SK-N-SH (cell line): ENCODE results near the gene TSSK2. TPM values are rescaled to one million over a fixed set of nuclear protein-coding genes. Genes with fewer than 3 reads are reported as not detected.

Source experiments
- CTCF ChIA-PET: fragments of 300-600, 350-600 bp; formaldehyde crosslinking; extraction: SDS; loops from one replicate; lab custom pipeline; 2021; lab: Yijun Ruan, JAX
- POLR2A ChIA-PET: fragments of 350-600 bp; sonication (Branson Sonifier 250); formaldehyde crosslinking; extraction: SDS; loops from one replicate; lab custom pipeline; 2020; ENCODE audit warnings: antibody characterized with exemption, inconsistent platforms; lab: Yijun Ruan, JAX
- DNase-seq: peaks from one replicate; pipeline ENCODE4 v3.0.0; 2012
- H2AFZ ChIP-seq: fragments of 200-600 bp; sonication (generic); 2 replicates; pipeline ENCODE4 v1.8.1; 2016; ENCODE audit warnings: antibody characterized with exemption, mild to moderate bottlenecking, low read depth
- H3F3A ChIP-seq: fragments of 200-600 bp; sonication (generic); replicated peaks from 2 replicates; pipeline ENCODE3; 2016; ENCODE audit warnings: antibody characterized with exemption, mild to moderate bottlenecking; ENCODE audit not compliant: insufficient read depth
- H3K27ac ChIP-seq, 2 experiments: fragments of 200-500 bp in 1 of 2; fragments of 200-600 bp in 1 of 2; sonication (Bioruptor generic) in 1 of 2; sonication (generic), shearing (Covaris generic) in 1 of 2; 2 replicates each; pipeline versions ENCODE4 v1.5.1 to v1.6.1; 2014 to 2016; ENCODE audit warnings: low read depth in 2 of 2, inconsistent platforms in 1 of 2, low read length in 1 of 2, mild to moderate bottlenecking in 1 of 2, mixed read lengths in 1 of 2
- H3K27me3 ChIP-seq: fragments of 200-600 bp; sonication (generic), shearing (Covaris generic); 2 replicates; pipeline ENCODE4 v1.6.1; 2016; ENCODE audit warnings: mixed run types; ENCODE audit not compliant: insufficient read depth
- H3K36me3 ChIP-seq, 2 experiments: fragments of 200-500 bp in 1 of 2; fragments of 200-600 bp in 1 of 2; sonication (Bioruptor generic) in 1 of 2; sonication (generic) in 1 of 2; replicated peaks in 1 of 2; 2 replicates each; pipeline versions ENCODE3 to v1.5.1; 2014 to 2016; ENCODE audit warnings: low read length in 1 of 2, mild to moderate bottlenecking in 1 of 2; ENCODE audit not compliant: insufficient read depth in 2 of 2, control insufficient read depth in 1 of 2
- H3K4me1 ChIP-seq, 2 experiments: fragments of 200-500 bp in 1 of 2; fragments of 200-600 bp in 1 of 2; sonication (Bioruptor generic) in 1 of 2; sonication (generic), shearing (Covaris generic) in 1 of 2; 2 replicates each; pipeline versions ENCODE4 v1.5.1 to v1.6.1; 2014 to 2016; ENCODE audit warnings: low read depth in 1 of 2, low read length in 1 of 2, mixed run types in 1 of 2; ENCODE audit not compliant: insufficient read depth in 2 of 2, control insufficient read depth in 1 of 2
- H3K4me2 ChIP-seq: fragments of 200-600 bp; sonication (generic), shearing (Covaris generic); 2 replicates; pipeline ENCODE4 v1.6.1; 2017; ENCODE audit warnings: mixed run types
- H3K4me3 ChIP-seq, 2 experiments: fragments of 200-500 bp in 1 of 2; fragments of 200-600 bp in 1 of 2; sonication (Bioruptor generic) in 1 of 2; sonication (generic), shearing (Covaris generic) in 1 of 2; 2 replicates each; pipeline versions ENCODE4 v1.5.1 to v1.8.1; 2014 to 2016; ENCODE audit warnings: low read depth in 2 of 2, inconsistent platforms in 1 of 2, low read length in 1 of 2, mild to moderate bottlenecking in 1 of 2, mixed read lengths in 1 of 2, moderate library complexity in 1 of 2
- H3K79me2 ChIP-seq: fragments of 200-600 bp; sonication (generic); 2 replicates; pipeline ENCODE4 v1.8.1; 2017; ENCODE audit warnings: mild to moderate bottlenecking; ENCODE audit not compliant: insufficient read depth
- H3K9ac ChIP-seq: fragments of 200-600 bp; sonication (generic); 2 replicates; pipeline ENCODE4 v1.6.1; 2017; ENCODE audit warnings: mixed run types
- H3K9me2 ChIP-seq: fragments of 200-600 bp; sonication (generic); 2 replicates; pipeline ENCODE4 v1.6.1; 2017; ENCODE audit warnings: mixed run types
- H3K9me3 ChIP-seq: fragments of 200-600 bp; sonication (generic); 2 replicates; pipeline ENCODE4 v1.6.1; 2017; ENCODE audit warnings: mixed run types, mild to moderate bottlenecking, moderate library complexity
- H4K20me1 ChIP-seq: fragments of 200-600 bp; sonication (generic); 2 replicates; pipeline ENCODE4 v1.6.1; 2017; ENCODE audit warnings: mild to moderate bottlenecking, mixed run types; ENCODE audit not compliant: insufficient read depth
- CTCF ChIP-seq: fragments of 200-600 bp; sonication (generic); IDR thresholded peaks from 2 replicates; pipeline ENCODE4 v1.6.1; 2017; ENCODE audit warnings: antibody characterized with exemption, mild to moderate bottlenecking, moderate library complexity
- ELF1 ChIP-seq: IDR thresholded peaks from 2 replicates; pipeline ENCODE4 v1.4.0; 2012
- EP300 ChIP-seq, 2 experiments: IDR thresholded peaks; 2 replicates each; pipeline versions ENCODE4 v1.4.0 to v1.6.1; 2012; ENCODE audit warnings: borderline replicate concordance in 1 of 2, low read depth in 1 of 2, low read length in 1 of 2
- FOSL2 ChIP-seq: IDR thresholded peaks from 2 replicates; pipeline ENCODE4 v1.4.0; 2012; ENCODE audit warnings: low read depth, mild to moderate bottlenecking, moderate library complexity, borderline replicate concordance
- GATA2 ChIP-seq: sonication (generic); formaldehyde crosslinking; IDR thresholded peaks from 2 replicates; pipeline ENCODE4 v1.5.0; 2020; ENCODE audit warnings: mild to moderate bottlenecking, missing genetic modification reagents
- MXI1 ChIP-seq: IDR thresholded peaks from 2 replicates; pipeline ENCODE4 v1.6.1; 2012; ENCODE audit warnings: mild to moderate bottlenecking, low read depth, low read length, improper control_type of control experiment
- POLR2AphosphoS5 ChIP-seq: IDR thresholded peaks from 2 replicates; pipeline ENCODE4 v1.6.1; 2012; ENCODE audit warnings: low read depth, low read length
- RAD21 ChIP-seq: IDR thresholded peaks from 2 replicates; pipeline ENCODE4 v1.6.1; 2012; ENCODE audit warnings: mild to moderate bottlenecking, low read length
- RXRA ChIP-seq: IDR thresholded peaks from 2 replicates; pipeline ENCODE4 v1.4.0; 2012; ENCODE audit warnings: low read depth, mild to moderate bottlenecking, borderline replicate concordance
- TCF12 ChIP-seq: IDR thresholded peaks from 2 replicates; pipeline ENCODE4 v1.4.0; 2012
- YY1 ChIP-seq: IDR thresholded peaks from 2 replicates; pipeline ENCODE4 v1.4.0; 2012; ENCODE audit warnings: low read depth, mild to moderate bottlenecking
- ZBTB33 ChIP-seq: IDR thresholded peaks from 2 replicates; pipeline ENCODE4 v1.4.0; 2012; ENCODE audit warnings: low read depth, borderline replicate concordance
- WGBS: methylation state at CpG from one replicate; pipeline ENCODE4 v1.1.6; 2017; ENCODE audit warnings: low lambda C conversion rate; 5-methylcytosine and 5-hydroxymethylcytosine counted together
- polyA plus RNA-seq, 3 experiments: library from polyadenylated mRNA; depleted of rRNA; stranded (reverse); fragments of >200 nt; gene quantifications; 2 replicates each; pipeline ENCODE4 v1.2.3, GENCODE V29; 2012
- TF ChIP-seq, protein P1 (sequence below): fragments of 150-350 bp; IDR thresholded peaks from 2 replicates; pipeline ENCODE4 v1.6.1; 2016; ENCODE audit warnings: mild to moderate bottlenecking, low read depth, low read length

The TSSK2 gene
- polyA plus RNA-seq, 1 of the 3 experiments (the other 2 are of a cell fraction), result not detected

- H3K9me2 ChIP-seq, result no peaks in the 10 kb centered on the region
- H3K36me3 ChIP-seq, result no peaks in the 10 kb centered on the region
- no peak overlapping the region for H3K4me2 ChIP-seq
- no peak overlapping the region for H3K4me3 ChIP-seq
- no peak overlapping the region for H3K27ac ChIP-seq
- H3F3A ChIP-seq, result no peaks in the 10 kb centered on the region
- H3K79me2 ChIP-seq, result peaks cover 91% of the 10 kb centered on the region
- 100% methylated on average over 3 of the region's 3 CpGs for WGBS
- H3K9ac ChIP-seq, result no peak overlapping the region
- peaks cover 81% of the 10 kb centered on the region for H4K20me1 ChIP-seq
- H3K4me1 ChIP-seq, result peaks cover 8 to 10% of the 10 kb centered on the region in 2 experiments; a peak in 2 of 4 replicates
- POLR2A ChIA-PET, result no interaction called here
- DNase-seq, result no peak
- no peaks in the 10 kb centered on the region for H3K9me3 ChIP-seq
- no peak for TF ChIP-seq ZBTB33
- no peak for TF ChIP-seq TCF12
- TF ChIP-seq CTCF, result no peak
- no peak for TF ChIP-seq MXI1
- TF ChIP-seq EP300 (IDR thresholded peaks at IDR 0.05; ENCODE audit: borderline replicate concordance in 1 of 2, low read depth in 1 of 2, low read length in 1 of 2), result no peak
- TF ChIP-seq YY1, result no peak
- no peak for TF ChIP-seq RXRA
- TF ChIP-seq ELF1, result no peak
- TF ChIP-seq, protein P1, sequence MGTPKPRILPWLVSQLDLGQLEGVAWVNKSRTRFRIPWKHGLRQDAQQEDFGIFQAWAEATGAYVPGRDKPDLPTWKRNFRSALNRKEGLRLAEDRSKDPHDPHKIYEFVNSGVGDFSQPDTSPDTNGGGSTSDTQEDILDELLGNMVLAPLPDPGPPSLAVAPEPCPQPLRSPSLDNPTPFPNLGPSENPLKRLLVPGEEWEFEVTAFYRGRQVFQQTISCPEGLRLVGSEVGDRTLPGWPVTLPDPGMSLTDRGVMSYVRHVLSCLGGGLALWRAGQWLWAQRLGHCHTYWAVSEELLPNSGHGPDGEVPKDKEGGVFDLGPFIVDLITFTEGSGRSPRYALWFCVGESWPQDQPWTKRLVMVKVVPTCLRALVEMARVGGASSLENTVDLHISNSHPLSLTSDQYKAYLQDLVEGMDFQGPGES, result no peak
- no peak for TF ChIP-seq GATA2 (CRISPR knock-in tag)
- no peak for TF ChIP-seq FOSL2
- no peak for TF ChIP-seq POLR2AphosphoS5
- TF ChIP-seq RAD21, result no peak
- CTCF ChIA-PET, result interaction anchor here (0.7 to 4.7 kb wide), 5 partner anchors 8 to 42 kb away, joined by 3 to 14 read pairs (median 6); partner anchors contain the start of gene DGCR2
- H2AFZ ChIP-seq, result no peak overlapping the region
- no peaks in the 10 kb centered on the region for H3K27me3 ChIP-seq
Observed at GRCh38 chr22:19106886-19107729, 24.0 kb upstream of the TSSK2 start.
